BLaER1 treated with 17β-estradiol and CSF1 and Interleukin-3, amounts not matched to agents 10 nM and 100 nM (cell line): Measurements from ENCODE around the gene C6orf62.
"Not testable (repeated sequence)": the region's sequence is repeated elsewhere in the genome, so short reads cannot be mapped to it uniquely, and the experiment has no call there.

ENCODE experiments used
- H3K27ac ChIP-seq, 11 experiments: shearing (Covaris generic); formaldehyde crosslinking; 2 replicates each; pipeline ENCODE4 v1.8.1; 2022
- H3K27me3 ChIP-seq, 11 experiments: shearing (Covaris generic); formaldehyde crosslinking; 2 replicates each; pipeline ENCODE4 v1.8.1; 2022
- H3K36me3 ChIP-seq, 11 experiments: shearing (Covaris generic); formaldehyde crosslinking; 2 replicates each; pipeline ENCODE4 v1.8.1; 2022
- H3K4me1 ChIP-seq, 10 experiments: shearing (Covaris generic); formaldehyde crosslinking; 2 replicates each; pipeline ENCODE4 v1.8.1; 2022
- H3K4me2 ChIP-seq, 11 experiments: shearing (Covaris generic); formaldehyde crosslinking; 2 replicates each; pipeline ENCODE4 v1.8.1; 2022
- H3K4me3 ChIP-seq, 10 experiments: shearing (Covaris generic); formaldehyde crosslinking; 2 replicates each; pipeline ENCODE4 v1.8.1; 2022
- H3K9ac ChIP-seq, 11 experiments: shearing (Covaris generic); formaldehyde crosslinking; 2 replicates each; pipeline ENCODE4 v1.8.1; 2022
- H3K9me3 ChIP-seq, 11 experiments: shearing (Covaris generic); formaldehyde crosslinking; replicated peaks in 1 of 11; 2 replicates each; pipeline ENCODE4 v1.8.1; 2022
- H4K20me1 ChIP-seq, 11 experiments: shearing (Covaris generic); formaldehyde crosslinking; 2 replicates each; pipeline ENCODE4 v1.8.1; 2022
- Cebpa-rat ChIP-seq, 11 experiments: shearing (Covaris generic); IDR thresholded peaks; 2 replicates each; pipeline ENCODE4 v1.8.1; 2022

C6orf62 gene

GRCh38 chr6:24749297-24749696 lies 30.3 kb upstream of the C6orf62 start:
- no peaks in the 10 kb centered on the region for H4K20me1 ChIP-seq
- H3K4me2 ChIP-seq, result peak overlapping the region in 4 of 11 experiments; percentile 2 to 81 (median 63); a peak in 7 of 22 replicates
- H3K4me1 ChIP-seq, result peaks cover 0 to 61% (median 2%) of the 10 kb centered on the region in 10 experiments; a peak in 9 of 20 replicates
- no peaks in the 10 kb centered on the region for H3K36me3 ChIP-seq
- peaks cover 1 to 13% (median 7%) of the 10 kb centered on the region in 11 experiments; a peak in 6 of 22 replicates for H3K9me3 ChIP-seq
- TF ChIP-seq Cebpa-rat (IDR thresholded peaks at IDR 0.05), result no peak
- H3K9ac ChIP-seq, result no peak overlapping the region; a peak in 1 of 22 replicates
- peak overlapping the region in 4 of 11 experiments; percentile 30 to 77 (median 56); a peak in 7 of 22 replicates for H3K27ac ChIP-seq
- no peaks in the 10 kb centered on the region for H3K27me3 ChIP-seq
- H3K4me3 ChIP-seq, result no peak overlapping the region

- peak overlapping the region in 2 of 11 experiments; percentile 57 to 80; a peak in 2 of 22 replicates for H3K9ac ChIP-seq
- peak overlapping the region in 5 of 11 experiments; percentile 37 to 88 (median 82); a peak in 9 of 22 replicates for H3K4me2 ChIP-seq
- peaks cover 0 to 5% (median 0%) of the 10 kb centered on the region in 11 experiments; a peak in 1 of 22 replicates for H3K9me3 ChIP-seq
- TF ChIP-seq Cebpa-rat (IDR thresholded peaks at IDR 0.05), result no peak
- no peaks in the 10 kb centered on the region for H4K20me1 ChIP-seq
- H3K4me1 ChIP-seq, result peaks cover 0 to 81% (median 16%) of the 10 kb centered on the region in 10 experiments; a peak in 10 of 20 replicates
- no peaks in the 10 kb centered on the region for H3K27me3 ChIP-seq
- H3K36me3 ChIP-seq, result no peaks in the 10 kb centered on the region
- H3K4me3 ChIP-seq, result no peak overlapping the region
- peak overlapping the region in 5 of 11 experiments; percentile 81 to 97 (median 93); a peak in 9 of 22 replicates for H3K27ac ChIP-seq
Observed at GRCh38 chr6:24744911-24745310, 26.0 kb upstream of the C6orf62 start.

- Histone ChIP-seq H3K9ac (peak overlapping the region in 5 of 11 experiments; percentile 64 to 80 (median 79); a peak in 9 of 22 replicates), H3K27ac (peak overlapping the region in 6 of 11 experiments; percentile 54 to 97 (median 92); a peak in 12 of 22 replicates)
Observed at GRCh38 chr6:24743944-24744335, 25.0 kb upstream of the C6orf62 start.

GRCh38 chr6:24743265-24743943 lies 24.4 kb upstream of the C6orf62 start:
- Histone ChIP-seq H3K9ac (peak overlapping the region in 5 of 11 experiments; percentile 64 to 80 (median 79); a peak in 10 of 22 replicates), H3K4me2 (peak overlapping the region in 7 of 11 experiments; percentile 0 to 88 (median 65); a peak in 11 of 22 replicates), H3K9me3 (peaks cover 0 to 5% (median 0%) of the 10 kb centered on the region in 11 experiments; a peak in 1 of 22 replicates), H3K27me3 (no peaks in the 10 kb centered on the region), H3K4me3 (peak overlapping the region in 3 of 10 experiments; percentile 2 to 20 (median 16); a peak in 2 of 20 replicates), H3K27ac (peak overlapping the region in 8 of 11 experiments; percentile 15 to 97 (median 86); a peak in 15 of 22 replicates), H3K36me3 (no peaks in the 10 kb centered on the region), H4K20me1 (no peaks in the 10 kb centered on the region), H3K4me1 (peaks cover 0 to 78% (median 16%) of the 10 kb centered on the region in 10 experiments; a peak in 10 of 20 replicates)
- TF ChIP-seq Cebpa-rat (IDR thresholded peaks at IDR 0.05), result no peak

More at GRCh38 chr6:24743944-24744335, 25.0 kb upstream of the C6orf62 start:
- peaks cover 0 to 78% (median 16%) of the 10 kb centered on the region in 10 experiments; a peak in 10 of 20 replicates for H3K4me1 ChIP-seq
- H3K4me3 ChIP-seq, result peak overlapping the region in 1 of 10 experiments; percentile 10; a peak in 1 of 20 replicates
- no peaks in the 10 kb centered on the region for H4K20me1 ChIP-seq
- TF ChIP-seq Cebpa-rat (IDR thresholded peaks at IDR 0.05), result no peak
- H3K4me2 ChIP-seq, result peak overlapping the region in 7 of 11 experiments; percentile 0 to 88 (median 65); a peak in 11 of 22 replicates
- H3K9me3 ChIP-seq, result peaks cover 0 to 5% (median 0%) of the 10 kb centered on the region in 11 experiments; a peak in 1 of 22 replicates
- no peaks in the 10 kb centered on the region for H3K27me3 ChIP-seq
- H3K36me3 ChIP-seq, result no peaks in the 10 kb centered on the region

GRCh38 chr6:24742216-24742738 lies 23.3 kb upstream of the C6orf62 start:
- no peak for TF ChIP-seq Cebpa-rat (IDR thresholded peaks at IDR 0.05)
- H3K27ac ChIP-seq, result peak overlapping the region in 4 of 11 experiments; percentile 91 to 97 (median 94); a peak in 7 of 22 replicates
- no peaks in the 10 kb centered on the region for H4K20me1 ChIP-seq
- H3K4me3 ChIP-seq, result no peak overlapping the region
- H3K9me3 ChIP-seq, result peaks cover 0 to 5% (median 0%) of the 10 kb centered on the region in 11 experiments; a peak in 1 of 22 replicates
- H3K36me3 ChIP-seq, result no peaks in the 10 kb centered on the region
- no peaks in the 10 kb centered on the region for H3K27me3 ChIP-seq
- peaks cover 0 to 72% (median 16%) of the 10 kb centered on the region in 10 experiments; a peak in 10 of 20 replicates for H3K4me1 ChIP-seq
- peak overlapping the region in 2 of 11 experiments; percentile 7 to 80; a peak in 3 of 22 replicates for H3K9ac ChIP-seq
- peak overlapping the region in 4 of 11 experiments; percentile 62 to 88 (median 82); a peak in 8 of 22 replicates for H3K4me2 ChIP-seq

GRCh38 chr6:24740861-24741260 lies 21.9 kb upstream of the C6orf62 start:
- Histone ChIP-seq H3K36me3 (no peaks in the 10 kb centered on the region), H4K20me1 (no peaks in the 10 kb centered on the region), H3K4me3 (no peak overlapping the region), H3K9ac (no peak overlapping the region), H3K27ac (no peak overlapping the region), H3K4me2 (peak overlapping the region in 2 of 11 experiments; percentile 82 to 88; a peak in 2 of 22 replicates), H3K27me3 (no peaks in the 10 kb centered on the region), H3K9me3 (peaks cover 0 to 4% (median 0%) of the 10 kb centered on the region in 11 experiments; a peak in 1 of 22 replicates), H3K4me1 (peaks cover 0 to 65% (median 16%) of the 10 kb centered on the region in 10 experiments; a peak in 10 of 20 replicates)
- no peak for TF ChIP-seq Cebpa-rat (IDR thresholded peaks at IDR 0.05)

- Histone ChIP-seq H3K4me1 (peaks cover 0 to 44% (median 10%) of the 10 kb centered on the region in 10 experiments; a peak in 10 of 20 replicates), H3K4me3 (no peak overlapping the region), H3K4me2 (peak overlapping the region in 3 of 11 experiments; percentile 29 to 73 (median 47); a peak in 5 of 22 replicates), H3K9me3 (peaks cover 0 to 3% (median 0%) of the 10 kb centered on the region in 11 experiments; a peak in 2 of 22 replicates), H4K20me1 (no peaks in the 10 kb centered on the region), H3K36me3 (no peaks in the 10 kb centered on the region), H3K27me3 (no peaks in the 10 kb centered on the region), H3K9ac (no peak overlapping the region), H3K27ac (0 out of 22 replicates have a peak overlapping the region, but pooled peaks of 1 of the 11 experiments have one; percentile 13)
- TF ChIP-seq Cebpa-rat (IDR thresholded peaks at IDR 0.05), result no peak
Observed at GRCh38 chr6:24738741-24739140, 19.8 kb upstream of the C6orf62 start.

- not testable (repeated sequence) for H3K27me3 ChIP-seq, H3K36me3 ChIP-seq, H3K27ac ChIP-seq, H3K4me2 ChIP-seq, H3K9ac ChIP-seq, H3K4me3 ChIP-seq, H4K20me1 ChIP-seq
- H3K9me3 ChIP-seq, result peaks cover 32 to 39% (median 36%) of the 10 kb centered on the region in 11 experiments
- peaks cover 0 to 17% (median 0%) of the 10 kb centered on the region in 10 experiments; a peak in 6 of 20 replicates for H3K4me1 ChIP-seq
Observed at GRCh38 chr6:24734710-24735109, 15.8 kb upstream of the C6orf62 start.
